DND-41 (cell line): ENCODE results near the gene HS2ST1.

ENCODE experiments used
- CTCF ChIP-seq: IDR thresholded peaks from 2 replicates; pipeline ENCODE4 v1.5.1; 2012; ENCODE audit warnings: borderline replicate concordance, low read length, moderate library complexity, mild to moderate bottlenecking; ENCODE audit not compliant: poor library complexity, severe bottlenecking; ENCODE audit errors: extremely low read depth
- EZH2 ChIP-seq: IDR thresholded peaks from 3 replicates; pipeline ENCODE4 v1.6.1; 2012; ENCODE audit warnings: borderline replicate concordance, low read depth, mild to moderate bottlenecking, moderate library complexity, low read length, inconsistent platforms; ENCODE audit not compliant: severe bottlenecking

DNA sequence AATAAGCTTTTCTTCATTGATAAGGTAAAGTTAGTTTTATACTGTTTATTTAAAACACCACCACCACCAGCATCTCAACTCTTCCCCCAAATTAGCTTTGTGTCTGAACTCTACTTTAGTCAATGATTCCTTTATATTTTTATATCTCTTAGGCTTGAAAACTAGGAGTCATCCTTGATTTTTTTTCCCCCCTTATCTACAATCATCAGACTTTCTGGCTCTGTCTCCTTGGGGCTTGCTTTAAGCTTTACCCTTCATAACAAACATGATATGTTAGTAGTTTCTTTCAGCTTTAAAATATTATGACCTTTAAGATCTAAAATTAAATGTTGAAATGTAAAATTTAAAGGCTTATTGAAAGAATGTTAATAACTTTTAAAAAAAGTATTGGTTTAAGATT lies 28.3 kb downstream of the HS2ST1 start:
- TF ChIP-seq CTCF (no peak), EZH2 (no peak)
